Panc1 (cell line): ENCODE measurements around the gene SPECC1. TPM values are rescaled to one million over a fixed set of nuclear protein-coding genes. Genes with fewer than 3 reads are reported as not detected.

Experiments
- ATAC-seq: fragments of 200-7000 bp; cut with Tn5 transposase; 2 replicates; pipeline ENCODE4 v1.9.1; 2020; ENCODE audit warnings: mild to moderate bottlenecking, moderate library complexity
- BruUV-seq: library from RNA; stranded (reverse); fragments of 400-500 nt; replicated peaks from 2 replicates; lab custom pipeline; 2021; lab: Mats Ljungman, UMichigan
- CTCF ChIA-PET: fragments of 300-600 bp; sonication (Branson Sonifier 250); formaldehyde crosslinking; loops from one replicate; lab custom pipeline; 2022; ENCODE audit warnings: antibody characterized with exemption; lab: Charles Lee
- POLR2A ChIA-PET: fragments of 300-600 bp; sonication (Branson Sonifier 250); formaldehyde crosslinking; loops from one replicate; lab custom pipeline; 2022; ENCODE audit warnings: antibody characterized with exemption; lab: Charles Lee
- DNase-seq: peaks from one replicate; pipeline ENCODE4 v3.0.0-alpha.2; 2010; ENCODE audit warnings: low read depth, low spot score
- H3K27ac ChIP-seq: 2 replicates; pipeline ENCODE4 v1.5.1; 2011; ENCODE audit warnings: mild to moderate bottlenecking, low read length, inconsistent platforms
- H3K27me3 ChIP-seq: fragments of 200-500 bp; sonication (Bioruptor generic); 2 replicates; pipeline ENCODE4 v1.6.0; 2014; ENCODE audit warnings: low read length, inconsistent platforms; ENCODE audit not compliant: control insufficient read depth, insufficient read depth
- H3K36me3 ChIP-seq: fragments of 200-500 bp; sonication (Bioruptor generic); 2 replicates; pipeline ENCODE4 v1.5.1; 2014; ENCODE audit warnings: inconsistent platforms, mild to moderate bottlenecking, low read length, moderate library complexity; ENCODE audit not compliant: control insufficient read depth, insufficient read depth
- H3K4me1 ChIP-seq: 2 replicates; pipeline ENCODE4 v1.5.1; 2011; ENCODE audit warnings: inconsistent platforms, mild to moderate bottlenecking, low read length, moderate library complexity; ENCODE audit not compliant: control insufficient read depth, insufficient read depth
- H3K4me3 ChIP-seq, 2 experiments: 2 replicates each; pipeline ENCODE4 v1.5.1; 2011 to 2012; ENCODE audit warnings: low read depth in 2 of 2, low read length in 2 of 2, mild to moderate bottlenecking in 2 of 2, inconsistent platforms in 1 of 2, moderate library complexity in 1 of 2
- H3K9me3 ChIP-seq: fragments of 200-500 bp; sonication (Bioruptor generic); 2 replicates; pipeline ENCODE4 v1.5.1; 2014; ENCODE audit warnings: low read depth, mild to moderate bottlenecking, inconsistent platforms, low read length, moderate library complexity; ENCODE audit not compliant: control insufficient read depth, insufficient read depth
- CTCF ChIP-seq: fragments of 450-650 bp; IDR thresholded peaks from 2 replicates; pipeline ENCODE4 v1.5.1; 2017; ENCODE audit warnings: mild to moderate bottlenecking
- POLR2AphosphoS5 ChIP-seq: IDR thresholded peaks from 2 replicates; pipeline ENCODE4 v1.6.1; 2012; ENCODE audit warnings: mild to moderate bottlenecking, low read depth, low read length, moderate library complexity
- REST ChIP-seq, 2 experiments: IDR thresholded peaks; 2 replicates each; pipeline ENCODE4 v1.6.1; 2011 to 2012; ENCODE audit warnings: low read depth in 2 of 2, control low read depth in 1 of 2, low read length in 1 of 2, mild to moderate bottlenecking in 1 of 2, moderate library complexity in 1 of 2; ENCODE audit not compliant: insufficient read depth in 1 of 2
- SIN3A ChIP-seq: IDR thresholded peaks from 2 replicates; pipeline ENCODE4 v1.6.1; 2012; ENCODE audit warnings: low read depth, mild to moderate bottlenecking, low read length, moderate library complexity, borderline replicate concordance; ENCODE audit not compliant: insufficient read depth
- TCF7L2 ChIP-seq: IDR thresholded peaks from 2 replicates; pipeline ENCODE4 v1.6.1; 2011; ENCODE audit warnings: mild to moderate bottlenecking, low read depth, low read length, inconsistent platforms
- in situ Hi-C: cut with HindIII; loops from 2 replicates; pipeline ENCODE4 v1.10.0; 2016; ENCODE audit warnings: low sequenced_read_pairs, low pct_unique_long_range_greater_than_20kb
- intact Hi-C: fragments of 100-400 bp; cut with micrococcal nuclease; formaldehyde crosslinking; loops from one replicate; pipeline ENCODE4 v1.10.0; 2022; ENCODE audit not compliant: unreplicated experiment
- total RNA-seq: library from RNA; stranded (reverse); gene quantifications from one replicate; pipeline ENCODE4 v1.2.1, GENCODE V29; 2021; ENCODE audit not compliant: unreplicated experiment

The SPECC1 gene
- total RNA-seq, 1 experiment from 2014 or later = 80.8 TPM

DNA sequence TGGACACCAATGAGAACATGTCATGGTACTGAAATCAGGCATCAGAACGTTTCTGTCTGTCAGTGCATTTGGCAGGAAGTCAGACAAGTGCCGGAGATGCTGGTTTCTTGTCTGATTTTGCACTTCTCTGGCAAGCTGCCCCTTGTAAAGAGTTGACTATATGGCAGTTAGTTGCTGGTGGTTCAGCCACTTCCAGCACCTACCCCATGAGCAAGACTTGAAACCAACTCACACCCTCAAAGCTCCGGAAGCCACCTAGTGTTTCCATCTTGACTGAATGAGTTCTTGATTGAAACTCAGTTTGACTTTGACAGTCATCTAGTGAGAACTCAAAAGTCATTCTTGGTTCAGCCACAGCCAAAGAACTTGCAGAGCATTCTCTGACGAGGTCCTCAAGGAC, 225.1 kb downstream of the SPECC1 start:
- DNase-seq = no peak
- Histone ChIP-seq H3K4me3 (no peak overlapping the region), H3K27me3 (no peaks in the 10 kb centered on the region), H3K4me1 (no peaks in the 10 kb centered on the region), H3K36me3 (peaks cover 3% of the 10 kb centered on the region; the same call in 1 of the 2 replicates), H3K9me3 (no peaks in the 10 kb centered on the region), H3K27ac (no peak overlapping the region)
- ChIA-PET POLR2A (no interaction called here), CTCF (no interaction called here)
- in situ Hi-C loops (no loop called here), intact Hi-C loops (no loop called here)
- no TSS peak for BruUV-seq
- TF ChIP-seq TCF7L2 (no peak), REST (IDR thresholded peaks at IDR 0.05; ENCODE audit: insufficient read depth in 1 of 2, low read depth in 2 of 2, low read length in 1 of 2) (no peak), SIN3A (no peak), POLR2AphosphoS5 (no peak), CTCF (no peak)
- ATAC-seq = no peak

DNA sequence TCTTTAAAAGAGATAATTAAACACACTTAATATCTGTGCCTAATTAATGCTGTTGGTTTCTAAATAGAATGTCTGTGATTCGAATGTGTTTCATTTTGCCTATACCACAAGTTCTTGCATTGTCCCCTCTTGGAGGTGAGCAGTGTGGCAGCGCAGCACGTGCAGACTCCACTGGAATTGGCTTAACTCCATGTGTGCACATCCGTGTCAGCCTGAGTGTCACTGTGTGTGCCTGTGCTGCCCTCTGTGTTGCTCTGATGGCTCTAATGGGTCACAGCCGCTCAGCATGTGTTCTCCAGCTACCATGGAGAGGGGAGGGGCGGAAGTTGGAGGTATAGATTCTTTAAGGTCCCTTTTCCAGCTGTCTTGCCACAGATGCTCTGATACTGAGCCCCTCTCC, 226.6 kb downstream of the SPECC1 start:
- ChIA-PET CTCF (no interaction called here), POLR2A (no interaction called here)
- TF ChIP-seq REST (IDR thresholded peaks at IDR 0.05; ENCODE audit: insufficient read depth in 1 of 2, low read depth in 2 of 2, low read length in 1 of 2) (no peak), TCF7L2 (no peak), CTCF (no peak), SIN3A (no peak)
- no TSS peak for BruUV-seq
- no peak overlapping the region for H3K27ac ChIP-seq
- intact Hi-C loops = no loop called here
- H3K27me3 ChIP-seq = no peaks in the 10 kb centered on the region
- no peaks in the 10 kb centered on the region for H3K9me3 ChIP-seq
- in situ Hi-C loops = no loop called here
- H3K4me3 ChIP-seq = no peak overlapping the region
- ATAC-seq (no peak), DNase-seq (no peak)
- peaks cover 3% of the 10 kb centered on the region; the same call in 1 of the 2 replicates for H3K36me3 ChIP-seq
- no peaks in the 10 kb centered on the region for H3K4me1 ChIP-seq
